Right forelimb (tissue), 1 donor: ENCODE results near the gene EXOC3L1.

Experiments
- DNase-seq: peaks from one replicate; pipeline ENCODE4 v3.0.0-alpha.2; 2018

The EXOC3L1 gene

DNA sequence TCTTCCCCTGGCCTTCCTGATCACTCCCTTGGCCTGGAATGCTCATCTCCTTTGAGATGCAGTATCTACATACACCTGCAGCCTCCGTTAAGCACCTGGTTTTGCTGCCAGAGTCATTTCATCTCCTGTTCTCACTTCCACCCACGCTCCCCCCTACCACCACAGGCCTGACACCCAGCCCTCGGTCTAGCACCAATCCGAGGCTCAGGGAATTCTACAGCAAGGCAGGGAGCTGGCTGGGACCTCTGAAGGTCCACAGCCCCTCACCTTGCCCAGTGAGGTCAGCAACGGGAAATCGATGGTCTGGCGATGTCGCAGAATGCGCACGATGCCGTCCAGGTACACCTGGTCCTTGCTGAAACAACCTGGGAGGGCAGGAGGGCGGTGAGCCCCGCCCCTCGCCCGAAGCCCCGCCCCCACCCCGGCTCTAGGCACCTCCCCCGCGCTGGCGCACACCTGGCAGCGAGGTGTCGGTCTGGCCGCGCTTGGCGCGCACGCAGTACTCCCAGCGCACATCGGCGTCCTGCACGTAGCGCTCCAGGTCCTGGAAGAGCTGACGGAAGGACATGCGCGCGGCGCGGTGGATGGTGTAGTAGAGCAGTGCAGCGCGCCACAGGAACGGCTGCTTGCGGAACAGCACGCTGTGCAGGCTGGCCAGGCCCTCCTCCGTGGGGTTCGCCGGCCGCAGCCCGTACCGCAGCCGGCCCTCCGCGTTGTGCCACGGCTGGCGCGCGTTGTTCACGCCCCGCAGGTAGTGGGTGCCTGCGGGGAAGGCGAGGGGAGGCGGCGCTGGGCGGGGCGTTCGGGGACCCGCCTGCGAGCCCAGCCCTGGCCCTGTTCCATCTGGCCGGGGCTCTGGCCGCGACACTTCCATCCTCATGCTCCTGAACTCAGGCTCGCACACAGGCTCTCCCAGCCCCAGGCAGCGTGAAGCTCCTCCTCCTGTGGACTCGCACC, 11.9 kb downstream of the EXOC3L1 start:
- no peak for DNase-seq

DNA sequence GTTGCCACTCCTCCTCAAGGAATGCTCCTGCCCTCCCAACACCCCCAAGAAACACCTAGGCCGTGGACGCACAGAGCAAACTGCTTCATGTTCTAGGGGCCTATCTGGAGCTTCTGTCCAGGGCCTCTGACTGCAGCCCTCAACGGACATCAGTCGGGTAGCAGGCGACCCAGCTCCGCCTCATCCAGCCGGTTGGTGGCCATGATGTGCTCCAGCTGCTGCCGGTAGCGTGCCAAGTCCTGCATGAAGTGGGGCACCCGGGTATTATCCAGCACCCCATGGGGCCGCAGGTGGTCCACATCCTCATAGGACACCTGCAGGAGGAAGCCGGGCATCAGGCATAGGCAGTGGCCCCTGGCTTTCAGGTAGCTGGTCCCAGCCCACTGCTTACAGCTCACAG, 13.3 kb downstream of the EXOC3L1 start:
- no peak for DNase-seq

DNA sequence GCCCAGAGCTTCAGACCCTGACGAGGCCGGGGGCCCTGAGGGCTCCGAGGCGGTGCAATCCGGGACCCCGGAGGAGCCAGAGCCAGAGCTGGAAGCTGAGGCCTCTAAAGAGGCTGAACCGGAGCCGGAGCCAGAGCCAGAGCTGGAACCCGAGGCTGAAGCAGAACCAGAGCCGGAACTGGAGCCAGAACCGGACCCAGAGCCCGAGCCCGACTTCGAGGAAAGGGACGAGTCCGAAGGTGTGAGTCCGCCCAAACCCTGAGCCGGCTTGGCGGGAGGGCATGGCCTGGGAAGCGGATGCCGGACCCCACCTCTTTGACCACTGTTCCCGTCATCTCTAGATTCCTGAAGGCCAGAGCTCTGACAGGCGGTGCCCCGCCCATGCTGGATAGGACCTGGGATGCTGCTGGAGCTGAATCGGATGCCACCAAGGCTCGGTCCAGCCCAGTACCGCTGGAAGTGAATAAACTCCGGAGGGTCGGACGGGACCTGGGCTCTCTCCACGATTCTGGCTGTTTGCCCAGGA, 15.2 kb downstream of the EXOC3L1 start:
- DNase-seq, result no peak

DNA sequence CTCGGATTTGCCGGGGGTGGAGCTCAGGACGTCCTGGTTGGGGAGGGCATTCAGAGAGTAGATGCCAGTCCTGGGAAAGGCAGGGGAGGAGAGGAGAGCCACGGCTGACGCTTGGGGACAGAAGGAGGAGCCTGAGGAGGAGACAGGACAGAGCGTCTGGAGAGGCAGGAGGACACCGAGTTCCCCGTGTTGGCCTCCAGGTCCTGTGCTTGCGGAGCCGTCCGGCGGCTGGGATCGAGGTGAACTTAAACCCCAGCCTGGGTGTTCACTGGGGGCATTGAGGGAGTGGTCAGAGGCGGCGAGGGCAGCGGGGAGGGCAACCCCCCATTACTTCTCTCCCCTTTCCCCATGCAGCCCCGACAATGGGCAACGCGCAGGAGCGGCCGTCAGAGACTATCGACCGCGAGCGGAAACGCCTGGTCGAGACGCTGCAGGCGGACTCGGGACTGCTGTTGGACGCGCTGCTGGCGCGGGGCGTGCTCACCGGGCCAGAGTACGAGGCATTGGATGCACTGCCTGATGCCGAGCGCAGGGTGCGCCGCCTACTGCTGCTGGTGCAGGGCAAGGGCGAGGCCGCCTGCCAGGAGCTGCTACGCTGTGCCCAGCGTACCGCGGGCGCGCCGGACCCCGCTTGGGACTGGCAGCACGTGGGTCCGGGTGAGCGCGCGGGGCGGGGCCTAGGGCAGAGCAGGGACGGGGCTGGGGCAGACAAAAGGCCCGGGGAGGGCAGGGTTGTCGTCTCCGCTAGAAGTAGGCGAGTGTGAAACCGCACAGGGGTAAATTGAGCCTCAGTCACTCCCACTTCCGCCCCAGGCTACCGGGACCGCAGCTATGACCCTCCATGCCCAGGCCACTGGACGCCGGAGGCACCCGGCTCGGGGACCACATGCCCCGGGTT, 15.9 kb downstream of the EXOC3L1 start:
- peak; percentile 76 for DNase-seq

DNA sequence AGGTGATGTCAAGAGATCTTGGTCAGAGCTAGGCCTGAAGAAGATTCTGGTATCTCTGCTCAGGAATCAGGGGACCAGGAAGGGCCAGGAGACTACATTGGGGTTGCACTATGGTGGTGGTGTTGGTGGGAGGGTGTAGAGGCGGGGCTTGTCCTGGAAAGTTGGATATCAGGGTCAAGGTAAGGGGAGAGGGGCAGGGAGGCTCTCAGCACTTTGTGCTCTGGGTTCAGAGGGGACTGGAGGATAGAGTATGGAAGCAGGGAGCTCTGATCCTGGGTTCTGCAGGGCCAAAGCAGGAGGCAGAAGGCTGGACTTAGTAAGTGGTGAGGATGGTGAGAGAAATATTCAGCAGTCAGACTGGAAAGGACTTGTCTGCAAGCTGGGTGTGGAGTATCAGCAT, 16.6 kb downstream of the EXOC3L1 start:
- no peak for DNase-seq

DNA sequence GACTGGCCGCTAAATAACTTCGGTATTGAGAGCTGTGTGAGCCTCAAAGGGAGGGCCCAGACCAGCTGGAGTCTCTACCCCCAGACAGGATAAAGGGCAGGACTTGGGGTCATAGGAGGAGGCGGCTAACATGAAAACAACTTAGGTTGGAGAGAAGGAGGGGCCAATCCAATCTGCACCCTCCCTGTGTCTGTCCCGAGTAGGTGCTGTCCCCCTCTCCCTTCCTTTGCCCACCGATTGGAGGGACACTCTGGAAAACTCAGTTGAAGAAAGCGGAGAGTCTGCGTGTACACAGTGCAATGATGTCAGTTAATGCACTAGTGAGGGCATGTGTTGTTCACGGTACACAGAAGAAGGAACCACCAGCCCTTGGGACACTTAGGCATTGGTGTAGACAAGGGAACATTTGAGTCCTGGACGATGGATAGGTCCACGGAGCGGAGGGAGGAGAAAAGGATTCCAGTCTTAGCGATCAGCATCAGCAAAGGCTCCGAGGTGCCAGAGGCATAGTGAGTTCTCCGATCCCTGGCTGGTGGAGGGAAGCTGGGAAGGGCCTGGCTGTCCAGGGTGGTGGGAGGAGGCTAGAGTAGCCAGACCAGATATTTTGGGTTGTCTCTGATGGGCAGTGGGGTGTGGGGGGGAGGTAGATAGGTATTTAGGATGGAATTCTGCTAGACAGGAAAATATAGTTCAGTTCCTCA, 18.8 kb downstream of the EXOC3L1 start:
- DNase-seq, result no peak

DNA sequence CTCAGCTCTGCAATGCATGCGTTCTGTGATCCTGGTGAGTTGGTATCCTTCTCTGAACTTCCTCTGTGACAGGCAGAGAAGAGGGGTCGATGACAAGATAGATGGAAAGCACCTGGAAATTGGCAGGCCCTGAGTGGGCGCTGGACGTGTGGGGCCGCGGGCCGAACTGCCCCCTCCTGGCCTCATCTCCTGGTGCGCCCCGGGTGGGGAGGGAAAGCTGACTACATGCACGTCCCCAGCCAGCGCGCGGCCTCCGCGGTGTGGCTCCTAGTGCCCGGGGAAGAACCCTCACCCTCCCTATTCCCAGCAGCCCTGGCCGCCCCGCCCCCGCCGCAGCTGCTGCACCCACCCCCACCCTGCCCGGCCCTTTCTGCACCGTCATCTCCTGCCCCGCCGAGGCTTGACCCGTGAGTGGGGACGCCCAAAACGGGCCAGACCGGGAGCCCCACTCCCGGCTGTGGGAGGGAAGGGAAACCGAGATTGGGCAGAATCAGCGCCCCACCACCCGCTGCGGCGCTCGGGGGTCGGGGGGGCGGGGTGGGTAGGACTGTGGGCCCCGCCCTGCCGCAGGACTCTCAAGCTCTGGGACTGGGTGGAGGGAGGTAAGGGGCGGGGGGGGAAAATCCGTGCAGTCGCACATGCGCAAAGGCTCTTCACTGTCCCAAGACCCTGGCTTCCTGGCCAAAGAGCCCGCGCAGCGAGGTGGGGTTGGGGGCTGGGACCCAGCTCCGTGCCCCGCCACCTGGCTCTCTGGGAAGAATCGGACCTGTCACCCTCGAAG, 19.6 kb downstream of the EXOC3L1 start, which contains the start of gene NOL3:
Gene NOL3 (plus strand): TSS at position 371 of the 781 bp plus-strand sequence.
- DNase-seq, result peak; percentile 75

DNA sequence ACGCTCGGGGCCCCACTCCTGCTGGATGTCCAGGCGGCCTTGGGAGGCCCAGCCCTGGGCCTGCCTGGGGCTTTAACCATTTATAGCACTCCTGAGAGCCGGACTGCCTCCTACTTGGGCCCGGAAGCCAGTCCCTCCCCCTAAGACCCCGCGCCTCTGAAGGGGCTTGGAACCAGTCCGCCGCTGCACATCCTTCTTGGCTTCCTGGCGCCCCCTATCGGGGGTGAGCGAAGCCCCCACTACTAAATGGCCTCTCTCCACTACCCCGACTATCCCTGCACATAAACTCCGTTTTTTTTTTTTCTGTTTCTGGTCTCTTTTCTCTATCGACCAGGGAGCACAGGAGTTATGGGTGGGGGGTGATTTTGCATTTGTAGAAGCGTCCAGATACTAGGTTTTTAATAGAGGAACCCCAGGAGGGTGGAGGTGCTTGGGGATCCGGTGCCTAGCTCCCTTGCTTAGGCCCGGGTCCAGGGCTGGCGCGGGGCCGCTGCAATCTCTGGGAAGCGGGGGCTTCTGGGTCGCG, 20.2 kb downstream of the EXOC3L1 start:
- DNase-seq, result no peak

DNA sequence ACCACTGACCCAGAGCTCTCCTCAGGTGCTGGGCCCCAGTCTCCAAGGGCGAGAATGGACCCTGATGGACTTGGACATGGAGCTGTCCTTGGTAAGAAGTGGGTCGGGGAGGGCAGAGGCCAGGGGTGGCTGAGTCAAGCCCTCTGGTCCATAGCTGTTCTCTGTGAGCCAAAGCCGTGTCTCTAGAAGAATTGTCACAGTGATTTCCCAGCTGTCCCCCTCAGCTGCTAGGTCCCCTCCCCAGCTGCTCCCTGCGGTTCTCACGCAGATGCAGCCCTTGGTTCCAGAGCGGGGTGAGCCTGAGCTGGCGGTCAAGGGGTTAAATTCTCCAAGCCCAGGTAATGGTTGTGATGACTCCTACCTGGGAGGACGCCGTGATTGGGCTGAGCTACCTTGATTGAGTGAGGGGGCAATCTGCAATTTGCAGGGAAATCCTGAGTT, 20.9 kb downstream of the EXOC3L1 start:
- no peak for DNase-seq

DNA sequence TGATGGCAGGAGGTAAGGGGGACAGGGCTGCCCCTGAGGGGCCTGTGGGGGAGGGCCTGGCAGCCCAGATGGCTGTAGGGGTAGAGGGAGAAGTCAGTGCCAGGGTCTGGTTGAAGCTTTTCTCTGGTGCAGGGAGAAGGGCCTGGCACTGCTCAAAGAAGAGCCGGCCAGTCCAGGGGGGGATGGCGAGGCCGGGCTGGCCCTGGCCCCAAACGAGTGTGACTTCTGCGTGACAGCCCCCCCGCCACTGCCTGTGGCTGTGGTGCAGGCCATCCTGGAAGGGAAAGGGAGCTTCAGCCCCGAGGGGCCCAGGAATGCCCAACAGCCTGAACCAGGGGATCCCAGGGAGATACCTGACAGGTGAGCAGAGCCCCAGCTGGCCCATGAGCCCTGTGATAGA, 22.3 kb downstream of the EXOC3L1 start:
- no peak for DNase-seq

DNA sequence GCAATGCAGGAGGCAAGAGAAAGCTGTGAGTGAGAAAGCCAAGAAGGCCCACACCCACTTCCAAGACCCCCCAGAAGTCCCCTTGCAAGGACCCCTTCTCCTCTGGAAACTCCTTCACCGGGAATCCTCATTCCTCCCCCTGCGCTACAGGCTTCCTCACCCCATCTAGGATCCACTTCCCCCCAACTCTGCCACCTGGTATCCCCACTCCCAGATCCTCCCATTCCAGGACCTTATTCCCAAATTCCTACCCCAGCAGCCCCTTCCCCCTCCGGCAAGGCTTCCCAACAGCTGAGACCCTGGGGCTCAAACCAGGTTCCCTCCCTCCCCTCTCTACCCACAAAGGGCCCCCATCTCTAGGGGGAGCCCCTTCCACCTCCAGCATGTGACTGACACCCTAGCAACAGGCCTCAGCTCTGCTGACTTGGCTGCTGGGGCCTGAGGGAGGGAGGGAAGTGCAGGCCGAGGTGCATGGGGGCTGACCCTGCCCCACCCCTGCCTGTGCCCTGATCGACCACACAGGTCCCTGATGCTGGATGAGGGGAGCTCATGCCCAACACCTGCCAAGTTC, 23.3 kb downstream of the EXOC3L1 start:
- DNase-seq, result no peak

DNA sequence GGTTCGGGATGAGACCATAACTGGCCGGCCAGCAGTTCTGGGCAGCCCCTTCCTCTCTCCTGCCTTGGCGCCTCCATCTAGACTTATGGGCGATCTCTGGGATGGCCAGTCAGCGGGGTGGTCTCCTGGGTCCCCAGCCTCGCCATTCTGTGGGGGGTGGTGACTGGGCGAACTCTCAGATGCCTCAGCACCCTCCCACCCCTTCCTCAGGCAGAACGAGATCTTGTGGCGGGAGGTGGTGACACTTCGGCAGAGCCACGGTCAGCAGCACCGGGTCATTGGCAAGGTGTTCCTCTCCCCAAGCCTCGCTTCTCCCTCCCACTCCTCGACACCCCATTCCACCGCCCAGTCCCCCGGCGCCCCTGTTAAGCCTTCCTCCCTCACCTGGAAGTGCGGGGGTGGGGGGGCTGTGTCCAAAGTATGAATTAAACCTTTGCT, 23.8 kb downstream of the EXOC3L1 start:
- DNase-seq, result no peak

DNA sequence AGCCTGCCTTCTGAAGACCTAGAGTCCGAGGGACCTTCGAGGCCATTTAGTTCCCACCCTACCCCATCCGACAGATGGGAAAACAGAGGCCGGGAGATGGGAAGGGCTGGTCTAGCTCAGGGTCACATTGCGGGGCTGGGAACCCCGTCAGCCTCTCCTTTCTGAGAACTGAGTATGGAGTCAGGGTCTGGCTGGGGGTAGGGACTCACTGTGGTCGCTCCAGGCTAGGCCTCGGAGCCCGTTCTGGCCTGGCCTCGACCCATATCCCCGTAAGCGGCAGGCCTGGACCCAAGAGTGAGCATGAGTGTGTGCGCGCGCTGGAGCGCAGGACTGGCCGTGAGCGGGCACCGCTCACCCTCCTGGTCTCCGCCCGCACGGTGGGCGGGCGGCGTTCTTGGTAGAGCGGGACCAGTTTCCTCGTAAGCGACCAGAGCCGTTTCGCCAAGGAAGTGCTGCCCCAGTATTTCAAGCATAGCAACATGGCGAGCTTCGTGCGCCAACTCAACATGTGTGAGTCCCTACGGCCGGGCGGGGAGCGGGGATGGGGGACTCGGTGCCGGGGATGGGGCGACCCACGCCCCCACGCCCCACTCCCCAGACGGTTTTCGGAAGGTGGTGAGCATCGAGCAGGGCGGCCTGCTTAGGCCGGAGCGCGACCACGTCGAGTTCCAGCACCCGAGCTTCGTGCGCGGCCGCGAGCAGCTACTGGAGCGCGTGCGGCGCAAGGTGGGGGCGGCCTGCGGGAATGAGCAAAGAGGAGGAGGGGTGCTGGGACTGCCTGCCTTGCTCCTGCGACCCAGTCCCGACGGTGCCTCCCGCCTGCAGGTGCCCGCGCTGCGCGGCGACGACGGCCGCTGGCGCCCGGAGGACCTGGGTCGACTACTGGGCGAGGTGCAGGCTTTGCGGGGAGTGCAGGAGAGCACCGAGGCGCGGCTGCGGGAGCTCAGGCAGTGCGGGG, 24.5 kb downstream of the EXOC3L1 start:
- DNase-seq, result no peak

DNA sequence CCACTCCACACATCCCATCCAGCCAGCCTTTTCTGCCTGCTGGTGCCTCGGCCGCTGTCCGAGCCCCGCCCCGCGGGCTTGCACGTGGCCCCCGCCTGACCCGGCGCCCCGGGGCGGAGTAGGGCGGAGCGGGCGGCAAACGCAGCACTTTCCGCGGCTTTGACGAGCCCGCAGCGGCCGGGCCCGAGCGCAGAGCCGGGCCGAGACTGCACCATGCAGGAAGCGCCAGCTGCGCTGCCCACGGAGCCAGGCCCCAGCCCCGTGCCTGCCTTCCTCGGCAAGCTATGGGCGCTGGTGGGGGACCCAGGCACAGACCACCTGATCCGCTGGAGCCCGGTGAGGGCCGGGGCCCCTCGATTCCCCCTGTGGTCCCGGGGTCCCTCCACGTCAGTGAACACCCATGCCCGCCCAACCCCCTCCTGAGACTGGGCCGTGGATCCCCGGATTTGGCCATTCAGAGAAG, 25.3 kb downstream of the EXOC3L1 start, which contains the start of gene HSF4:
Gene HSF4 (plus strand): TSS at position 147 of the 463 bp plus-strand sequence. CDS start 67 bp downstream, at position 214.
- DNase-seq, result no peak

DNA sequence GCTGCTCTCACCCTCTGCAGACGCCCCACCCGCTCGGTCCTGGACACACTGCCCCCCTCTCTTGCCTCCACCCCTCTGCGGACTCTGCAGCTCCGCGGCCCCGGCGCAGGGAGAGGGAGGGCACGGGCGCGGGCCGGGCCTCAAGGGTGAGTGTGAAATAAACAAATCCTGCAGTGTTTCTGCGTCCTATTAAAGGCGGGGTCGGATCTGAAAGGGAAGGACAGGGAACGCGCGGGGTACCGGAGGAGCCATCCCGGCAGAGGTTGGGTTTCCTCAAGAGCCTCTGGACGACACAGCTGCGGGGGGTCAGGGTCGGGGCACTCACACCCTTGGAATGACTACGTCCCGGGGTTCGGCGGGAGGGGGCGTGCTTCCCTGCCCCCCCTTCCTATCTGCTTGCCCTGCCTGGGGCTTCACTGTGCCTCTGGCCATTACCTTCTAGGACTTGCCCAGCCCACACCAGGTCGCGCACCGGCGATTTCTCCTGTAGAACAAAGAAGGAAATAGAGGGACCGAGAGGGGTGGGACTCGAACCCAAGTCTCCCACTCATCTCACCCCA, 25.9 kb downstream of the EXOC3L1 start:
- DNase-seq, result no peak

DNA sequence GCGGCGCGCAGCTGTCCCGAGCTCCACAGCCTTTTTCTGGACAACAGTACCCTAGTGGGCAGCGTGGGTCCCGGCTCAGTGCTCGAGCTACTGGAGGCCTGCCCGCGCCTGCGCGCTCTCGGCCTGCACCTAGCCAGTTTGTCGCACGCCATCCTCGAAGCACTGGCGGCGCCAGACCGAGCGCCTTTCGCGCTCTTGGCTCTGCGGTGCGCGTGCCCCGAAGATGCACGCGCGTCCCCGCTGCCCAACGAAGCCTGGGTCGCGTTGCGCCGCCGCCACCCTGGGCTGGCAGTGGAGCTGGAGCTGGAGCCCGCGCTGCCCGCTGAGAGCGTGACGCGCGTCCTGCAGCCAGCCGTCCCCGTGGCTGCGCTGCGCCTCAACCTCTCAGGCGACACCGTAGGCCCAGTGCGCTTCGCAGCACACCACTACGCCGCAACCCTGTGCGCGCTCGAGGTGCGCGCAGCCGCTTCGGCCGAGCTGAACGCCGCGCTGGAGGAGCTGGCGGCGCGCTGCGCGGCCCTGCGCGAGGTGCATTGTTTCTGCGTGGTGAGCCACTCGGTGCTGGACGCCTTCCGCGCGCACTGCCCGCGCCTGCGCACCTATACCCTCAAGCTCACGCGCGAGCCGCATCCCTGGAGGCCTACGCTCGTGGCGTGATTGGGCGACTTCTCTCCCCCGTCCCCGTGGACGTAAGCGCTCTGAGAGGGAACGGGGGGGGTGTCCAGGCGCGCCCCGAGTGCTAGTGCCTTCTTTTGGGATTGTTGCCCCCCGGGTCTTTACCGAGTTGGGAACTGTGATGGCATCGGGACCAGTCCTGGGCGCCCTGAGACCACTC, 26.6 kb downstream of the EXOC3L1 start:
- DNase-seq, result no peak

DNA sequence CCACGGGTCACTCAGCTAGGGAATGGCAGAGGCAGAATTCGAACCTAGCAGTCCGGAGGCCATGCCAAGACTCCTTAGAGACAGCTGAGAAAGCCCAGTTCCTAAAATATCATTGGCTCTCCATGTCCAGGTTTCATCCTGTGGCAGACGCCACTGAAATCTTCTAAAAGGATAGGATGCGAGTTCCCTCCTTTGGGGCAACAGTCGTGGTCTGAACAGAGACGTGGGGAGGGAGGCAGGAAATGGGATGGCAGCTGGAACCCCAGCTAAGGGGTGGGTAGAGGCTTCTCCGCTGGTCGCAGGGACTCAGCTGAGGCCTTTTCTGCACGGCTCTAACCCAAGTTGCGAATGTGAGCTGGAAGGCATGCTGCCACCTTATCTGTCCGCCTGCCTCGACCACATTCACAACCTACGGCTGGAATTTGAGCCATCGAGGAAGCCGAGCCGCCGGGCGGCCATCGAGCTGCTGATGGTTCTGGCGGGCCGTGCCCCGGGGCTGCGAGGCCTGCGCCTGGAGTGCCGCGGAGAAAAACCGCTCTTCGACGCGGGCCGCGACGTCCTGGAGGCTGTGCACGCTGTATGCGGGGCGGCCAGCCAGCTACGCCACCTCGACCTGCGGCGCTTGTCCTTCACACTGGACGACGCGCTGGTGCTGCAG, 27.3 kb downstream of the EXOC3L1 start:
- DNase-seq, result no peak

DNA sequence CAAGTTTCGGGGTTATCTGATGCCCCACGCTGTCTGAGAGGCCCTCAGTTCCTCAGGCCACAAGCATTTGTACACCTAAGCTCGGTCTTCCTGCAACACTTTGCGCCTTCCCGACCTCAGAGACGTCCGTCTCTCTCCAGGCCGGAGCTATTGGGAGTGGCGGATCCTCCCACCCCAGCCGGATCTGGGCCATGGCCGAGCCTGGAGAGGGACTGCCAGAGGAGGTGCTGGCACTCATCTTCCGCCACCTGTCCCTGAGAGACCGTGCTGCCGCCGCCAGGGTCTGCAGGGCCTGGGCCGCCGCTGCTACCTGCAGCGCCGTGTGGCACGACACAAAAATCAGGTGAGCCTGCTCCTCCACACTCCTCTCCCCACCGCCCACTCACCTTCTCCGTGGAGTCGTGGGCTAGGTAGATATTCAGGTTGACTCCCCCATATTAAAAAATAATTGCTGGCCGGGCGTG, 28.3 kb downstream of the EXOC3L1 start:
- no peak for DNase-seq
